GM18858 (cell line): ENCODE data around the gene UNC13B.

ENCODE experiments used
- ATAC-seq: cut with Tn5 transposase; IDR thresholded peaks from one replicate; pipeline ENCODE4 v1.9.1; 2021; ENCODE audit not compliant: unreplicated experiment

UNC13B gene

GRCh38 chr9:35415402-35416097 lies 253.7 kb downstream of the UNC13B start:
- ATAC-seq = no peak

- ATAC-seq = no peak
These were observed 254.3 kb downstream of the UNC13B start for GRCh38 chr9:35416098-35416427.

- ATAC-seq = no peak
These were observed 260.5 kb downstream of the UNC13B start for GRCh38 chr9:35422346-35422745.

GRCh38 chr9:35422753-35423152 lies 260.9 kb downstream of the UNC13B start:
- no peak for ATAC-seq

- no peak for ATAC-seq
These were observed 261.7 kb downstream of the UNC13B start for GRCh38 chr9:35423499-35423898.

GRCh38 chr9:35424356-35425352 lies 262.8 kb downstream of the UNC13B start:
- ATAC-seq = no peak

GRCh38 chr9:35426627-35427026 lies 264.8 kb downstream of the UNC13B start:
- no peak for ATAC-seq

- ATAC-seq = no peak
These were observed 269.7 kb downstream of the UNC13B start for GRCh38 chr9:35431467-35431866.

- no peak for ATAC-seq
These were observed 270.3 kb downstream of the UNC13B start for GRCh38 chr9:35432076-35432475.

GRCh38 chr9:35436933-35437332 lies 275.1 kb downstream of the UNC13B start:
- ATAC-seq = no peak

- no peak for ATAC-seq
These were observed 284.2 kb downstream of the UNC13B start for GRCh38 chr9:35446012-35446411.

GRCh38 chr9:35448496-35448895 lies 286.7 kb downstream of the UNC13B start:
- ATAC-seq = no peak

- no peak for ATAC-seq
These were observed 290.7 kb downstream of the UNC13B start for GRCh38 chr9:35452481-35452880.

- no peak for ATAC-seq
These were observed 292.0 kb downstream of the UNC13B start for GRCh38 chr9:35453786-35454185.
